HCT116 (cell line): ENCODE results near the gene DNAJB8. TPM values are rescaled to one million over a fixed set of nuclear protein-coding genes. Genes with fewer than 3 reads are reported as not detected.
A peak's percentile ranks its signal among the peaks of the same experiment; 100 is the strongest.

Source experiments
- ATAC-seq: fragments of 200-7000 bp; cut with Tn5 transposase; 2 replicates; pipeline ENCODE4 v1.9.1; 2020; ENCODE audit warnings: mild to moderate bottlenecking, moderate library complexity
- BruUV-seq: library from RNA; stranded (reverse); fragments of 400-500 nt; replicated peaks from 2 replicates; lab custom pipeline; 2021; lab: Mats Ljungman, UMichigan
- CTCF ChIA-PET: fragments of 300-600 bp; sonication (Branson Sonifier 250); formaldehyde crosslinking; loops from one replicate; lab custom pipeline; 2021; ENCODE audit warnings: antibody characterized with exemption; lab: Charles Lee
- POLR2A ChIA-PET: fragments of 300-600, 350-600 bp; sonication (Branson Sonifier 250); formaldehyde crosslinking; loops from one replicate; lab custom pipeline; 2021; ENCODE audit warnings: antibody characterized with exemption; lab: Charles Lee
- RAD21 ChIA-PET, 2 experiments: fragments of 300-600 bp; sonication (Branson Sonifier 250); formaldehyde crosslinking; loops; one replicate each; lab custom pipeline; 2023; ENCODE audit warnings: low total read pairs in 2 of 2; ENCODE audit not compliant: uncharacterized antibody in 2 of 2, unreplicated experiment in 2 of 2, low non-redundant PET in 1 of 2; lab: Charles Lee
- DNase-seq: peaks from one replicate; pipeline ENCODE4 v3.0.0-alpha.2; 2010; ENCODE audit warnings: low read depth, low spot score
- H2AFZ ChIP-seq: fragments of 200-600 bp; shearing (Covaris generic), sonication (generic); 2 replicates; pipeline ENCODE4 v1.6.1; 2017; ENCODE audit warnings: low read depth, mixed run types, mixed read lengths, antibody characterized with exemption, low read length; ENCODE audit not compliant: poor library complexity, severe bottlenecking
- H3K27ac ChIP-seq: 2 replicates; pipeline ENCODE4 v1.5.1; 2012; ENCODE audit warnings: low read depth, low read length
- H3K27me3 ChIP-seq: fragments of 200-600 bp; sonication (generic); 2 replicates; pipeline ENCODE4 v1.6.1; 2016; ENCODE audit warnings: mixed run types, low read length, mixed read lengths; ENCODE audit not compliant: insufficient read depth
- H3K36me3 ChIP-seq, 2 experiments: fragments of 200-500 bp in 1 of 2; fragments of 200-600 bp in 1 of 2; sonication (Bioruptor generic) in 1 of 2; sonication (generic) in 1 of 2; 2 replicates each; pipeline versions ENCODE4 v1.5.1 to v1.6.1; 2014 to 2016; ENCODE audit warnings: low read length in 2 of 2, inconsistent platforms in 1 of 2, mixed read lengths in 1 of 2, mixed run types in 1 of 2; ENCODE audit not compliant: insufficient read depth in 2 of 2, control insufficient read depth in 1 of 2
- H3K4me1 ChIP-seq, 2 experiments: fragments of 200-600 bp in 1 of 2; sonication (generic) in 1 of 2; 2 replicates each; pipeline versions ENCODE4 v1.5.1 to v1.6.1; 2012 to 2017; ENCODE audit warnings: low read length in 2 of 2, inconsistent platforms in 1 of 2, mild to moderate bottlenecking in 1 of 2, mixed read lengths in 1 of 2, mixed run types in 1 of 2, moderate library complexity in 1 of 2; ENCODE audit not compliant: insufficient read depth in 2 of 2, control insufficient read depth in 1 of 2
- H3K4me2 ChIP-seq: fragments of 200-600 bp; sonication (generic); 2 replicates; pipeline ENCODE4 v1.6.1; 2017; ENCODE audit warnings: mixed run types, low read length, mixed read lengths
- H3K4me3 ChIP-seq, 2 experiments: fragments of 200-600 bp in 1 of 2; sonication (generic) in 1 of 2; replicated peaks in 1 of 2; 2 replicates each; pipeline ENCODE4 v1.5.1; 2011 to 2016; ENCODE audit warnings: low read length in 2 of 2, control low read depth in 1 of 2, low read depth in 1 of 2, mild to moderate bottlenecking in 1 of 2, mixed read lengths in 1 of 2, mixed run types in 1 of 2
- H3K79me2 ChIP-seq: fragments of 200-600 bp; sonication (generic); 2 replicates; pipeline ENCODE4 v1.6.1; 2017; ENCODE audit warnings: mild to moderate bottlenecking, mixed run types, low read length, moderate library complexity, mixed read lengths; ENCODE audit not compliant: insufficient read depth
- H3K9ac ChIP-seq: fragments of 200-600 bp; sonication (generic); 2 replicates; pipeline ENCODE4 v1.6.1; 2016; ENCODE audit warnings: low read length, mixed read lengths
- H3K9me2 ChIP-seq: fragments of 200-600 bp; sonication (generic), shearing (Covaris generic); 2 replicates; pipeline ENCODE4 v1.6.1; 2017; ENCODE audit warnings: mixed run types, mild to moderate bottlenecking, moderate library complexity; ENCODE audit not compliant: insufficient read depth
- H3K9me3 ChIP-seq, 2 experiments: fragments of 200-500 bp in 1 of 2; fragments of 200-600 bp in 1 of 2; sonication (Bioruptor generic) in 1 of 2; sonication (generic) in 1 of 2; 2 replicates each; pipeline ENCODE4 v1.6.1; 2014 to 2017; ENCODE audit warnings: low read length in 2 of 2, mixed read lengths in 2 of 2, inconsistent platforms in 1 of 2, low read depth in 1 of 2, mild to moderate bottlenecking in 1 of 2, mixed run types in 1 of 2, moderate library complexity in 1 of 2; ENCODE audit not compliant: control insufficient read depth in 1 of 2, insufficient read depth in 1 of 2
- H4K20me1 ChIP-seq: fragments of 200-600 bp; sonication (generic), shearing (Covaris generic); 2 replicates; pipeline ENCODE4 v1.6.1; 2017; ENCODE audit warnings: mixed run types, mild to moderate bottlenecking, moderate library complexity; ENCODE audit not compliant: insufficient read depth
- CBX3 ChIP-seq: IDR thresholded peaks from 2 replicates; pipeline ENCODE4 v1.6.1; 2012; ENCODE audit warnings: low read depth
- CEBPB ChIP-seq: IDR thresholded peaks from 2 replicates; pipeline ENCODE4 v1.6.1; 2012; ENCODE audit warnings: low read depth
- EGR1 ChIP-seq: IDR thresholded peaks from 2 replicates; pipeline ENCODE4 v1.6.1; 2012; ENCODE audit warnings: low read depth
- EZH2 ChIP-seq: fragments of 200-600 bp; sonication (generic); IDR thresholded peaks from 2 replicates; pipeline ENCODE4 v1.6.1; 2017; ENCODE audit warnings: antibody characterized with exemption, mixed run types
- EZH2phosphoT487 ChIP-seq: fragments of 200-600 bp; IDR thresholded peaks from 2 replicates; pipeline ENCODE4 v1.6.1; 2018; ENCODE audit warnings: antibody characterized with exemption, borderline replicate concordance
- FOSL1 ChIP-seq: IDR thresholded peaks from 2 replicates; pipeline ENCODE4 v1.6.1; 2012; ENCODE audit warnings: low read depth
- JUND ChIP-seq: IDR thresholded peaks from 2 replicates; pipeline ENCODE4 v1.6.1; 2012
- POLR2AphosphoS5 ChIP-seq: IDR thresholded peaks from 2 replicates; pipeline ENCODE4 v1.6.1; 2011; ENCODE audit warnings: mild to moderate bottlenecking, low read depth, low read length, moderate library complexity
- RAD21 ChIP-seq: IDR thresholded peaks from 2 replicates; pipeline ENCODE4 v1.6.1; 2012; ENCODE audit warnings: low read depth, mild to moderate bottlenecking
- SP1 ChIP-seq: IDR thresholded peaks from 2 replicates; pipeline ENCODE4 v1.6.1; 2012; ENCODE audit warnings: low read depth
- SRF ChIP-seq: IDR thresholded peaks from 2 replicates; pipeline ENCODE4 v1.6.1; 2012; ENCODE audit warnings: low read depth
- TCF7L2 ChIP-seq: IDR thresholded peaks from 2 replicates; pipeline ENCODE4 v1.7.0; 2011; ENCODE audit warnings: borderline replicate concordance, inconsistent platforms; ENCODE audit not compliant: insufficient read depth, insufficient read length; ENCODE audit errors: extremely low read depth
- YY1 ChIP-seq: IDR thresholded peaks from 2 replicates; pipeline ENCODE4 v1.6.1; 2011; ENCODE audit warnings: low read length, low read depth, moderate library complexity, mild to moderate bottlenecking; ENCODE audit not compliant: insufficient replicate concordance; ENCODE audit errors: extremely low read depth
- ZFX ChIP-seq: fragments of 450-650 bp; IDR thresholded peaks from 2 replicates; pipeline ENCODE4 v1.6.1; 2017
- ZNF274 ChIP-seq: fragments of 200-500 bp; sonication (Bioruptor generic); IDR thresholded peaks from 2 replicates; pipeline ENCODE4 v1.6.1; 2014; ENCODE audit warnings: mild to moderate bottlenecking, low read depth, low read length, inconsistent platforms
- intact Hi-C: fragments of 100-400 bp; cut with micrococcal nuclease; formaldehyde crosslinking; loops from 2 replicates; pipeline ENCODE4 v1.10.0; 2022
- total RNA-seq: library from RNA; stranded (reverse); gene quantifications from one replicate; pipeline ENCODE4 v1.2.1, GENCODE V29; 2021; ENCODE audit not compliant: unreplicated experiment
- TF ChIP-seq, protein P1 (sequence below): IDR thresholded peaks from 2 replicates; pipeline ENCODE4 v1.6.1; 2012; ENCODE audit warnings: low read depth
- TF ChIP-seq, protein P2 (sequence below), 3 experiments: fragments of 200-600 bp in 1 of 3; sonication (generic) in 1 of 3; IDR thresholded peaks in 2 of 3; conservative IDR thresholded peaks in 1 of 3; 2 replicates each; pipeline ENCODE4 v1.5.1; 2012 to 2017; ENCODE audit warnings: low read depth in 2 of 3, low read length in 2 of 3, antibody characterized with exemption in 1 of 3, borderline replicate concordance in 1 of 3, control low read depth in 1 of 3, mild to moderate bottlenecking in 1 of 3, mixed read lengths in 1 of 3, mixed run types in 1 of 3, moderate library complexity in 1 of 3; ENCODE audit not compliant: insufficient read depth in 1 of 3
- TF ChIP-seq, protein P3 (sequence below): IDR thresholded peaks from 2 replicates; pipeline ENCODE4 v1.6.1; 2012
- TF ChIP-seq, protein P4 (sequence below): IDR thresholded peaks from 2 replicates; pipeline ENCODE4 v1.6.1; 2011; ENCODE audit warnings: mild to moderate bottlenecking, low read length, moderate library complexity; ENCODE audit not compliant: insufficient replicate concordance; ENCODE audit errors: extremely low read depth

DNAJB8 gene
- total RNA-seq, 1 experiment from 2014 or later = not detected

DNA sequence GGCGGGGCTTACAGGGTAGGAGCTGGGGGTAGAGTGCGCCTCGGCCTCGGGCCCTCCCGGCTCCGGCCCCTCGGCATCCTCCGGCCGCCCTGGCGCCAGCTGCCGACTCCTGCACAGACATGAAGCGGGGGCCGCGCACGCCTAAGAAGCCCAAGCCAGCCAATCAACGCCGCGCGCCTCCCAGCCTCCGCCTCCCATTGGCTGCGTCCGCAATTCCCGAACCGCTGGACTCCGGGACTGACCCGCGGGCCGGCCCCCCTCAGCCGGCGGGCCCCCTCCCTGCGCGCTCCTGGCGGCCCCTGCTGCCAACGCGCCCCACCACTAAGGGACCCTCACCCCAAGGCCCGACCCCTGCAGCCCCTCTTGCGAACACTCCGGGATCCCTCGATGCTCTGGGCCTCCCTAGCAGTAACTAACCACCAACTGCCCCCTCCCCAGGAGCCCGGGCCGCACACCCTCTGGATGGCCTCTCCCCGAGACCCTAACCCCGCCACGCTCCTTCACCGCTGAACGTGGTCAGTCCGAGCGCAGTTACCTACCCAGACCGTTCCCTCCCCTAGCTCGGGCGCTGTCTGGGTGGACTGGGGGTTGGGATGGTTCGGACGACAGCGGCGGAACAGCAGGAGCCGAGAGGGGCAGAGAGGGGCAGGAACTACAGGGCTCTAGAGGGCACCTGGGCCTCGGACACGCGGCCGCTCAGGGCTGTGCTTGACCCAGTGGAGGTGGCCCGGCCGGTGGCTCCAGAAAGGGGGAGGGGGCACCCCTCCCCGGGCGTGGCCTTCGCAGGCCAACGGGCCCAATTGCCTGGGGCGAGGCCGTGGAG lies 21.3 kb upstream of the DNAJB8 start:
- peaks cover 0 to 12% of the 10 kb centered on the region in 2 experiments; a peak in 3 of 4 replicates for H3K36me3 ChIP-seq
- peak overlapping the region; percentile 80 for H2AFZ ChIP-seq
- H3K4me1 ChIP-seq = peaks cover 7 to 27% of the 10 kb centered on the region in 2 experiments
- H3K27me3 ChIP-seq = no peaks in the 10 kb centered on the region
- CTCF ChIA-PET = interaction anchor here (1.3 kb wide), 1 partner anchor 15 kb away, joined by 3 read pairs; no protein-coding TSS in a partner anchor
- POLR2A ChIA-PET = no interaction called here
- ATAC-seq (peak; percentile 86), DNase-seq (peak; percentile 72)
- H3K9me3 ChIP-seq = no peaks in the 10 kb centered on the region
- H3K79me2 ChIP-seq = peaks cover 40% of the 10 kb centered on the region; the same call in 1 of the 2 replicates
- intact Hi-C loops = loop anchor here (5.0 kb wide), 1 partner anchor 71 kb away; no protein-coding TSS in a partner anchor
- H3K9me2 ChIP-seq = no peaks in the 10 kb centered on the region
- no TSS peak for BruUV-seq
- peak overlapping the region; percentile 75 to 76 for H3K4me3 ChIP-seq
- H4K20me1 ChIP-seq = no peaks in the 10 kb centered on the region
- H3K4me2 ChIP-seq = peak overlapping the region; percentile 100
- RAD21 ChIA-PET = no interaction called here
- peak overlapping the region; percentile 82 for H3K9ac ChIP-seq
- H3K27ac ChIP-seq = peak overlapping the region; percentile 82
- TF ChIP-seq EGR1 (no peak), FOSL1 (no peak), CBX3 (no peak), YY1 (peak; percentile 72), POLR2AphosphoS5 (peak; percentile 73), EZH2 (no peak), CEBPB (no peak), JUND (no peak), TCF7L2 (peak; percentile 83), SP1 (no peak), ZNF274 (no peak), ZFX (peak; percentile 41; the same call in 1 of the 2 replicates), RAD21 (no peak), EZH2phosphoT487 (no peak), SRF (no peak)
- TF ChIP-seq, protein P1, sequence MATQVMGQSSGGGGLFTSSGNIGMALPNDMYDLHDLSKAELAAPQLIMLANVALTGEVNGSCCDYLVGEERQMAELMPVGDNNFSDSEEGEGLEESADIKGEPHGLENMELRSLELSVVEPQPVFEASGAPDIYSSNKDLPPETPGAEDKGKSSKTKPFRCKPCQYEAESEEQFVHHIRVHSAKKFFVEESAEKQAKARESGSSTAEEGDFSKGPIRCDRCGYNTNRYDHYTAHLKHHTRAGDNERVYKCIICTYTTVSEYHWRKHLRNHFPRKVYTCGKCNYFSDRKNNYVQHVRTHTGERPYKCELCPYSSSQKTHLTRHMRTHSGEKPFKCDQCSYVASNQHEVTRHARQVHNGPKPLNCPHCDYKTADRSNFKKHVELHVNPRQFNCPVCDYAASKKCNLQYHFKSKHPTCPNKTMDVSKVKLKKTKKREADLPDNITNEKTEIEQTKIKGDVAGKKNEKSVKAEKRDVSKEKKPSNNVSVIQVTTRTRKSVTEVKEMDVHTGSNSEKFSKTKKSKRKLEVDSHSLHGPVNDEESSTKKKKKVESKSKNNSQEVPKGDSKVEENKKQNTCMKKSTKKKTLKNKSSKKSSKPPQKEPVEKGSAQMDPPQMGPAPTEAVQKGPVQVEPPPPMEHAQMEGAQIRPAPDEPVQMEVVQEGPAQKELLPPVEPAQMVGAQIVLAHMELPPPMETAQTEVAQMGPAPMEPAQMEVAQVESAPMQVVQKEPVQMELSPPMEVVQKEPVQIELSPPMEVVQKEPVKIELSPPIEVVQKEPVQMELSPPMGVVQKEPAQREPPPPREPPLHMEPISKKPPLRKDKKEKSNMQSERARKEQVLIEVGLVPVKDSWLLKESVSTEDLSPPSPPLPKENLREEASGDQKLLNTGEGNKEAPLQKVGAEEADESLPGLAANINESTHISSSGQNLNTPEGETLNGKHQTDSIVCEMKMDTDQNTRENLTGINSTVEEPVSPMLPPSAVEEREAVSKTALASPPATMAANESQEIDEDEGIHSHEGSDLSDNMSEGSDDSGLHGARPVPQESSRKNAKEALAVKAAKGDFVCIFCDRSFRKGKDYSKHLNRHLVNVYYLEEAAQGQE = no peak
- TF ChIP-seq, protein P2, sequence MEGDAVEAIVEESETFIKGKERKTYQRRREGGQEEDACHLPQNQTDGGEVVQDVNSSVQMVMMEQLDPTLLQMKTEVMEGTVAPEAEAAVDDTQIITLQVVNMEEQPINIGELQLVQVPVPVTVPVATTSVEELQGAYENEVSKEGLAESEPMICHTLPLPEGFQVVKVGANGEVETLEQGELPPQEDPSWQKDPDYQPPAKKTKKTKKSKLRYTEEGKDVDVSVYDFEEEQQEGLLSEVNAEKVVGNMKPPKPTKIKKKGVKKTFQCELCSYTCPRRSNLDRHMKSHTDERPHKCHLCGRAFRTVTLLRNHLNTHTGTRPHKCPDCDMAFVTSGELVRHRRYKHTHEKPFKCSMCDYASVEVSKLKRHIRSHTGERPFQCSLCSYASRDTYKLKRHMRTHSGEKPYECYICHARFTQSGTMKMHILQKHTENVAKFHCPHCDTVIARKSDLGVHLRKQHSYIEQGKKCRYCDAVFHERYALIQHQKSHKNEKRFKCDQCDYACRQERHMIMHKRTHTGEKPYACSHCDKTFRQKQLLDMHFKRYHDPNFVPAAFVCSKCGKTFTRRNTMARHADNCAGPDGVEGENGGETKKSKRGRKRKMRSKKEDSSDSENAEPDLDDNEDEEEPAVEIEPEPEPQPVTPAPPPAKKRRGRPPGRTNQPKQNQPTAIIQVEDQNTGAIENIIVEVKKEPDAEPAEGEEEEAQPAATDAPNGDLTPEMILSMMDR (IDR thresholded peaks at IDR 0.05 in 2 of 3, conservative IDR thresholded peaks at IDR 0.05 in 1 of 3; ENCODE audit: borderline replicate concordance in 1 of 3, insufficient read depth in 1 of 3, low read depth in 2 of 3, low read length in 2 of 3) = no peak
- TF ChIP-seq, protein P3, sequence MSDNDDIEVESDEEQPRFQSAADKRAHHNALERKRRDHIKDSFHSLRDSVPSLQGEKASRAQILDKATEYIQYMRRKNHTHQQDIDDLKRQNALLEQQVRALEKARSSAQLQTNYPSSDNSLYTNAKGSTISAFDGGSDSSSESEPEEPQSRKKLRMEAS = no peak
- TF ChIP-seq, protein P4, sequence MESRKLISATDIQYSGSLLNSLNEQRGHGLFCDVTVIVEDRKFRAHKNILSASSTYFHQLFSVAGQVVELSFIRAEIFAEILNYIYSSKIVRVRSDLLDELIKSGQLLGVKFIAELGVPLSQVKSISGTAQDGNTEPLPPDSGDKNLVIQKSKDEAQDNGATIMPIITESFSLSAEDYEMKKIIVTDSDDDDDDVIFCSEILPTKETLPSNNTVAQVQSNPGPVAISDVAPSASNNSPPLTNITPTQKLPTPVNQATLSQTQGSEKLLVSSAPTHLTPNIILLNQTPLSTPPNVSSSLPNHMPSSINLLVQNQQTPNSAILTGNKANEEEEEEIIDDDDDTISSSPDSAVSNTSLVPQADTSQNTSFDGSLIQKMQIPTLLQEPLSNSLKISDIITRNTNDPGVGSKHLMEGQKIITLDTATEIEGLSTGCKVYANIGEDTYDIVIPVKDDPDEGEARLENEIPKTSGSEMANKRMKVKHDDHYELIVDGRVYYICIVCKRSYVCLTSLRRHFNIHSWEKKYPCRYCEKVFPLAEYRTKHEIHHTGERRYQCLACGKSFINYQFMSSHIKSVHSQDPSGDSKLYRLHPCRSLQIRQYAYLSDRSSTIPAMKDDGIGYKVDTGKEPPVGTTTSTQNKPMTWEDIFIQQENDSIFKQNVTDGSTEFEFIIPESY = no peak
